GM18519 (cell line): ENCODE data around the gene AP3B2.
"Not testable (repeated sequence)": the region's sequence is repeated elsewhere in the genome, so short reads cannot be mapped to it uniquely, and the experiment has no call there.

Experiments used
- ATAC-seq: cut with Tn5 transposase; IDR thresholded peaks from one replicate; pipeline ENCODE4 v1.9.1; 2021; ENCODE audit warnings: mild to moderate bottlenecking, moderate library complexity; ENCODE audit not compliant: unreplicated experiment, low FRiP score

Gene AP3B2, protein sequence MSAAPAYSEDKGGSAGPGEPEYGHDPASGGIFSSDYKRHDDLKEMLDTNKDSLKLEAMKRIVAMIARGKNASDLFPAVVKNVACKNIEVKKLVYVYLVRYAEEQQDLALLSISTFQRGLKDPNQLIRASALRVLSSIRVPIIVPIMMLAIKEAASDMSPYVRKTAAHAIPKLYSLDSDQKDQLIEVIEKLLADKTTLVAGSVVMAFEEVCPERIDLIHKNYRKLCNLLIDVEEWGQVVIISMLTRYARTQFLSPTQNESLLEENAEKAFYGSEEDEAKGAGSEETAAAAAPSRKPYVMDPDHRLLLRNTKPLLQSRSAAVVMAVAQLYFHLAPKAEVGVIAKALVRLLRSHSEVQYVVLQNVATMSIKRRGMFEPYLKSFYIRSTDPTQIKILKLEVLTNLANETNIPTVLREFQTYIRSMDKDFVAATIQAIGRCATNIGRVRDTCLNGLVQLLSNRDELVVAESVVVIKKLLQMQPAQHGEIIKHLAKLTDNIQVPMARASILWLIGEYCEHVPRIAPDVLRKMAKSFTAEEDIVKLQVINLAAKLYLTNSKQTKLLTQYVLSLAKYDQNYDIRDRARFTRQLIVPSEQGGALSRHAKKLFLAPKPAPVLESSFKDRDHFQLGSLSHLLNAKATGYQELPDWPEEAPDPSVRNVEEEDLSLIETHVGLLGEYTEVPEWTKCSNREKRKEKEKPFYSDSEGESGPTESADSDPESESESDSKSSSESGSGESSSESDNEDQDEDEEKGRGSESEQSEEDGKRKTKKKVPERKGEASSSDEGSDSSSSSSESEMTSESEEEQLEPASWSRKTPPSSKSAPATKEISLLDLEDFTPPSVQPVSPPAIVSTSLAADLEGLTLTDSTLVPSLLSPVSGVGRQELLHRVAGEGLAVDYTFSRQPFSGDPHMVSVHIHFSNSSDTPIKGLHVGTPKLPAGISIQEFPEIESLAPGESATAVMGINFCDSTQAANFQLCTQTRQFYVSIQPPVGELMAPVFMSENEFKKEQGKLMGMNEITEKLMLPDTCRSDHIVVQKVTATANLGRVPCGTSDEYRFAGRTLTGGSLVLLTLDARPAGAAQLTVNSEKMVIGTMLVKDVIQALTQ

DNA sequence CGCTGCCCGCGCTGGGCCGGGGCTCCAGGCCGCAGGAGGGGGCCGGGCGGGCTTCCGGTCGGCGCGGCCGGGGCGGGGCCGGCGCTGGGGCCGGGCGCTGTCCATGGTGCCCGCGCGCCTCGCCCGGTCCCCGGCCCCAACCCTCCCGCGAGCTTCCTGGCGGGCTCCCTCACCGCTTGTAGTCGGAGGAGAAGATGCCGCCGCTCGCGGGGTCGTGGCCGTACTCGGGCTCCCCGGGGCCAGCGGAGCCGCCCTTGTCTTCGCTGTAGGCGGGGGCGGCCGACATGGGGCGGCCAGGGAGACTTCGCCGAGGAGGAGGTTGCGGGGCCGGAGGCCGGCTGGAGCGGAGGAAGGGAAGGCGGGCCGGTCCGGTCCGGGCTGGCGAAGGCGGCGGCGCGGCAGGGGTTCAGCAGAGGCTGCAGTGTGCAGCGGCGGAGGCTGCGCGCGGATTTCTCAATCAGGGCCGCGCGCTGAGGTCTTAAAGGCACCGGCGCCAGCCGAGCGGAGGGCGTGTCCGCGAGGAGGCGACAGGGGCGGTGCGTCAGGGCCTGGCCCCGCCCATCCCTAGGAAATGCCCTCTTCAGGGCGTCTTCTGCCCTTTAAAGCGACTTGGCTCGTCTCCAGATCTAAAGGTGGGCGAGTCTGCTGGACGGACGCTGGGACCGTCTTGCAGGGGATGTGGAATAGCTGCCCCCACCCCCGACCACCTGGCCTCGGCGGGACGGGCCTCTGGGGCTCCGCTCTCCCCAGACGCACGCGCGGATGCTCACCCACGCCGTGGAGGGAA, at the start of gene AP3B2:
TSS of gene AP3B2 (minus strand) at position 455 of the 787 bp plus-strand sequence. CDS start at position 286, 169 bp downstream.
- ATAC-seq: peak; percentile 84

DNA sequence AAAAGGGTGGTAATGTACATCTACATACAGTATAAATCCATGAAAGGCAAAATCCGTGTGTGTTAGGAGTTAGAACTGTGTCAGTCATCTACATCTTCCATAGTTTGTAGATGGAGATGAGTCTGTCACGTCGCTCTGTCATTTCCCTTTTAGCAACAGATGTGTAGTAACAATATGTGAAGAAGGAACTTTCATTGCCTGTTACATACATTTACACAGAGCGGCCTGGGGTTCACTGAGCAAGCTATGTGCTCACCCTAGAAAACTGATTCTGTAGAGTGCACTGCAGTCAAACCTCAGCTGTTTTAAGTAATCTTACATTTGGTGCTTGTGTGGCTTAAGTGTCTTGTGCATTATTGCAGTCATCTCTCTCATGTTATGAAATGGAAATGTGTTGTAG, 41.6 kb upstream of the AP3B2 start:
- no peak for ATAC-seq

DNA sequence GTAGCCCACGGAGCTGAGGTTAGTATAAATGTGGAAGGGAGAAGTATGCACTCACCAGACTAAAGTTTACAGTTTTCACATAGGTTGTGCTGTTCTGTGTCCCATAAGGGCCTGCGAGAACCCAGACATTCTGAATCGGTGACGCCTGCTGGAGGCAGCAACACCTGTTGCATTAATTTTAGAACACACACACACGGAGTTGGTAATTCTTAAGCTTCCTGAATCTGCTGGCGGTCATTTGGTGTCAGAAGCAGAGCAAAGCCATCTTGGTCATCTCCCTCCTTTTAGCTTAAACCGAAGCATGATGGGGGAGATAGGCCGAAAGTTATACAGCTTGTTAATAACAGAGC, 41.1 kb upstream of the AP3B2 start:
- ATAC-seq: peak; percentile 16

DNA sequence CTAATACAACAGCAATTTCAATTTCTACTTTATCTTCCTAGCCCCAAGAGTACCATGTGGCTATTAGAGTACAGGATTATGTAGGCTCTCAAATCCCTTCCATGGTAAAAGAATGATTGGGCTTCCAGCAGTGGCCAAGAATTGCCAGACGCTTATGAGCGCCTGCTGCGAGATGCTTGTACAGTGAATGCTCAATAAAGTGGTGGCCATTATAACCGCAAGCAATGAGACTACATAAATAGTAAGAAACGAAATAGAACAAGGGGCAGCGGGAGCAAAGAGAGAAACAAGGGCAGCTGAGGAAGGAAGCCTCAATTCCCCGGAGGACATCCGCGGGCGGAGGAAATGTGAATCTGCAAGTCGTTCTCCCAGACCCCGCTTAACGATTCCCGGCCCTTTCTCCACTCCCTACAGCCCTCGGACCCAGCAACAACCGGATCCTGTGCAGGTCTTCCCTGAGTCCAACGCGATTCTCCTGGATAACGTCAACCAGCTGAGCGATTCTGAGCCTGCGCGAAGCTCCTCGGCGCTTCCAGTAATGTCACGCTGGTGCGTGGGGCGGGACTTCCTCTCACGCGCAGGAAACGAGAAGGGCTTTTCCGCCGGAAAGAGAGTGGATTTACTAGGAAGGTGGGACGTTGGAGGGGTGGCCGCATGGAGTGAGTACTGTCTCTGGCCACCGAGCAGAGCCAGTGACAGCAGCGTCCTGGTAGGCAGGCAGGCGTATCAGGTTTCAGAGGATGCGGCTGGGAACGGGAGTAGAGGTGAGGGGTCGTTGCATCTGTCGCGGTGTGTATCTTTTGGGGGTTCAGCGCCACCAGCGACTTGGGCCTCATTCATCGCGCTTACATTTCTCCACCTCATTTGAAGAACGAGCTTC, 40.5 kb upstream of the AP3B2 start:
- ATAC-seq: peak; percentile 79

DNA sequence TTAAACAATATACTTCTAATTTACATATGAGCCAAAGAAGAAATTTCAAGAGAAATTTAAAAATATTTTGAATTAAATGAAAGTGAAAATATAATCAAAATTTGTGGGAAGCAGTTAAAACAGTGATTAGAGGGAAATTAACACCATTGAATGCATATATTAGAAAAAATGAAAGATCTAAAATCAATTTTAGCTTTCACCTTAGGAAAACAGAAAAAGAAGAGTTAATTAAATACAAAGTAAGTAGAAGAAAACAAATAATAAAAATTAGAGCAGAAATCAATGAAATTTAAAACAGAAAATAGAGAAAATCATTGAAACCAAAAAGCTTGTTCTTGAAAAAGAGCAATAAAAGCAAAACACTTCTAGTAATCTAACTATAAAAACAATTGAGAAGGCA, 38.6 kb upstream of the AP3B2 start:
- no peak for ATAC-seq

DNA sequence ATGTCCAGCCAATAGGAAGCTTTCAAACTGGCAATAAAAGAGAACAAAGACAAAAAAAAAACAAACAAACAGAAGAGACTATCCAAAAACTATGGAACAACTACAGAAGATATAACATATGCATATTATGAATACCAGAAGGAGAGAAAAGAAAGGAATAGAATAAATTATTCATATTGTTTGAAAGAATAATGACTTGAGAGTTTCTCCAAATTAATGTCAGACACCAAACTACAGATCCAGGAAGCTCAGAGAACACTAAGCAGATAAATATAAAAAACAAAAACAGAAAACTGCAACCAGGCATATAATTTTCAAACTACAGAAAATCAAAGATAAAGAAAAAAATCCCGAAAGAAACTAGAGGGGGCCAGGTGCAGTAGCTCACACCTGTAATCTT, 34.1 kb upstream of the AP3B2 start:
- ATAC-seq: no peak

DNA sequence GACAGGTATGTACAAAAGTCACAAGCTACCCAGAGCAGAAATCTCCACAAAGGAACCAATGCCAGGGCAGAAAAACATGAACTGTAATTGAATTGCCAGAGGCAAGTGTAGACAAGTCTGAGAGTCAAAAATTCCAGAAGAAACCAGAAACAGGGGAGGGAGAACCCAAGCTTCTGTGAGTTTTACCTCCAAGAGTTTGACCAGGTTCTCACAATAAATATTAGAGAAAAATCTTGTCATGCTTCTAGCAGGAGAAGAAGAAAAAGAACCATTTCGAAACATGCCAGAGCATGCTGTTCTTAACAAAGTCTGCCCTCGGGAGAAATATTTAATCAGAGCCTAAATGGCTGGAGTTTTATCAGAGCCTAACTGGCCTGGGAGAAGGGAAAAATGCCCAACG, 32.5 kb upstream of the AP3B2 start:
- no peak for ATAC-seq

DNA sequence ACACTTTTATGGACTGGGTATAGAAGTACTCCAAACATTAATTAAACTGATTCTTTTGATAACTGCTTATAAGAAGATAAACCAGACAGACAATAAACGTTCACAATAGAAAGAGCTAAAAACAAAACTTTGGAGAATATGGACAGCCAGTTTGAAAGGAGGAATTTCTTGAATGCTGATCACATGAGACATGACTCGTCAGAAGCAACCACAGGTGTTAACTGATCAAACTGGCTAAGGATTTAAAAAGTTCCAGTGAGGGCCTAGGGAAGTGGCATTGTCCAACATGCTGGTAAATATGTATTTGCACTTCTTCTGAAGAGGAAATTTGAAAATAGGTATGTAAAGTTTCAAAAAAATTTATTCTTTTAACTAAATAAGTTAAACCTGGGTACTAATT, 29.4 kb upstream of the AP3B2 start:
- ATAC-seq: no peak

DNA sequence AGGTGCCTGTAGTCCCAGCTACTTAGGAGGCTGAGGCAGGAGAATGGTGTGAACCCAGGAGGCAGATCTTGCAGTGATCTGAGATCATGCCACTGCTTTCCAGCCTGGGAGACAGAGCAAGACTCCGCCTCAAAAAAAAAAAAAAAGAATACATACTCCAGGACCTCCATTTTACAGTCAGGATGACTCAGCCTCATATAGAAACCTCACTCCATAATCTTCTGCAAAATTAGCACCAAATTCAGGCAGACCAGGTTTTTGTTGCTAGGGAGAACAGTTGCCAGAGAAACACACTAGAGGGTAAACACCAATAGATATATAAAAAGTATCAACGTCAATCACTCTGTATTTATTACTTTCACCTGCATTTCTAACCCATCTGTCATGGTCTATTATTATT, 28.3 kb upstream of the AP3B2 start:
- no peak for ATAC-seq

DNA sequence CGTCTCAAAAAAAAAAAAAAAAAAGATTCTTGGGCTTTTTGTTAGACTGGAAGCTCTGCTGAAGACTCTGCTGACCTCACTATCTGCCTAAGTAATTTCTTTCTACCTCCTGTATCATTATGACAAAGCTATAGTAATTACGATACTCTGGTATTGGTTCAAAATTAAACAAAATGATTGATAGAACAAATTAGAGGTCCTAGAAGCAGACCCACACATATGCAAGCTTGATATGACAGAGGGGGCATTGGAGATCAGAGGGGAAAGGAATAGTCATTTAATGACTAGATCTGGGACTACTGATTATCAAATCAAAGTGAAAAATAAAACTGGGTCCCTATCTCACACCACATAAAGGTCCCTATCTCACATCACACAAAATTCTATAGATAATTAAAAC, 21.9 kb upstream of the AP3B2 start:
- no peak for ATAC-seq

DNA sequence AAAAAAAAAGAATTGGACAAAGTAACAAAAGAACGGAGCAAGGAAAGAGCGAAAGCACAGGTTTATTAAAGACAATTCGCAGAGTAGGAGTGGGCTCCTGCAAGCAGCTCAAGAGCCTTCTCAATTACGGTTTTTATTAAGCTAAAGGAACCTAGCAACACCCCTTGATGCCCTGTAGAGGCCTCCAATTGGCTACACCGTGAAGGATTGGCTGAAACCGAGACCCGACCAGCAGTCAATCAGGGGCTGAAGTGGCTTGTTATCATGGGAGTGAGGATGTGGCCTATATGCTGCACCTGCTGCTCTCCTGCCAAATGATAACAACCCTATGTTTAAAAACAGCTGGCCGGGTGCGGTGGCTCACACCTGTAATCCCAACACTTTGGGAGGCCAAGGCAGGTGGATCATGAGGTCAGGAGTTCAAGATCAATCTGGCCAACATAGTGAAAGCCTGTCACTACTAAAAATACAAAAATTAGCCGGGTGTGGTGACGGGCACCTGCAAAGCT, 20.4 kb upstream of the AP3B2 start:
- ATAC-seq: no peak

DNA sequence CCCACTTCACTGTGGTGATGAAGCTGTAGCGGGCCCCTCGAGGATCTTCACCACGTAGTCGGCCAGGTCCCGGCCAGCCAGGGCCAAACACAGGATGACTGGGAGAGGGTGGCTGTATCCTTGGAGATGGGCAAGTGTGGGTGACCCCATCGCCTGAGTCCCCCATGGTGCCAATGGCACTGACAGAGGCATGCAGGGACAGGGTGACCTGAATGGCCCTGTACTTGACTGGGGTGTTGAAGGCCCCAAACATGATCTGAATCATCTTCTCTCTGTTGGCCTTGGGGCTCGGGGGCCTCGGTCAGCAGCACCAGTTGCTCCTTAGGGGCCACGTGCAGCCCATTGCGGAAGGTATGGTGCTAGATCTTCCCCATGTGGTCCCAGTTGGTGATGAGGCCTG, 17.1 kb upstream of the AP3B2 start:
- ATAC-seq: no peak

DNA sequence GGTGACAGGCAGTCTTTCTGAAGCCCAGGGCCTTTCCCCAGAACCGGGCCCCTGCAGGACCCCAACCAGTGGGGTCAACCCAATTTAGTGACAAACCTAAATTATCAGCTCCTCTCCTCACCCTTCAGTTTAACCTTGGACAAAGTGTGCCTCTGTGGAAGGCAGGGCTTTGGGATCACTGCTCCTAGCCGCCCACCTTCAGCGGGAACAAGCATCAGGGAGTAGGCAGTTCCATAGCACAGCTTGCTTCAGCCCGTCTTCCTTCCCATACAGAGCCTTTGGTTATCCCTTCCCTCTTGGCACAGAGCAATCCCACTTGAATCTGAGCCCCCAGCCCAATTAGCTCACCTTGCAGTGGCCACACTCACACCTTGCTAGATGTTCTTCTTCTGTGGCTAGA, 5.3 kb upstream of the AP3B2 start:
- no peak for ATAC-seq

DNA sequence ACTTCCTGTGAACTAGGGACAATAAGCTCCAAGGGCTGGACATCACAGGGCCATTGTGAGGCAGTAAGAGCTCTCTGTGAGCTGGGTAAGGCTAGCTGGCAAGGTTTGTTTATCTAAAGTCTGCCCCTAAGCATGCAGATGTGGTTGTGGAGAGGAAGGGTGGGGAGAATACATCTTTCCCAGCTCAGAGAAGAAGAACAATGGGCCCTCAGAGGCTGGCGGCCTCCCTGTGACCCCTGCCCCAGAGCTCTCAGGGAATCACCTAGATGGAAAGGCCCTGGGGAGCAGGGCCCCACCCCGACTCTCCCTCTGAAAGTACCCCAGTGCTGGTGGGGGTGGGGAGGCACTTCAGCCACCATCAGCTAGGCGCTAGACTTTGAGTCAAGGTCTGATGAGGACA, 4.3 kb upstream of the AP3B2 start:
- ATAC-seq: no peak

DNA sequence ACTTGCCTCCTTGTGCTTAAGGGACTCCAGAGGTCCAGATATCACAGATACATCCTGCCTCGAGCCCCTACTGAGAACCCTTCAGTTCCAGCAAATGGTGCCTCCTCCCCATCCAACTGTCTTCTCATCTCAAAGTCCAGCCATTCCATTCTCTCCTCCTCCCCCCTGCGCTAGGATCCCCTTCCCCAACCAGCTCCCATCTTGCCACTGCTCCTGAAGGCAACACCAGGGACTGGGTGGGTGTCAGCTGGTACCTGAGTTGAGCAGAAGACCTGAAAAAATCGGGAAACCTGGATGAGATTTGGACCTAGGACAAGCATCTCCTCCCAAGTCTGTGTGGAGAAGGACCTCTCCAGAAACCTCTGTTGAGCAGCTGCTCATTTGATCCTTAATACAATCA, 2.4 kb upstream of the AP3B2 start:
- ATAC-seq: no peak

DNA sequence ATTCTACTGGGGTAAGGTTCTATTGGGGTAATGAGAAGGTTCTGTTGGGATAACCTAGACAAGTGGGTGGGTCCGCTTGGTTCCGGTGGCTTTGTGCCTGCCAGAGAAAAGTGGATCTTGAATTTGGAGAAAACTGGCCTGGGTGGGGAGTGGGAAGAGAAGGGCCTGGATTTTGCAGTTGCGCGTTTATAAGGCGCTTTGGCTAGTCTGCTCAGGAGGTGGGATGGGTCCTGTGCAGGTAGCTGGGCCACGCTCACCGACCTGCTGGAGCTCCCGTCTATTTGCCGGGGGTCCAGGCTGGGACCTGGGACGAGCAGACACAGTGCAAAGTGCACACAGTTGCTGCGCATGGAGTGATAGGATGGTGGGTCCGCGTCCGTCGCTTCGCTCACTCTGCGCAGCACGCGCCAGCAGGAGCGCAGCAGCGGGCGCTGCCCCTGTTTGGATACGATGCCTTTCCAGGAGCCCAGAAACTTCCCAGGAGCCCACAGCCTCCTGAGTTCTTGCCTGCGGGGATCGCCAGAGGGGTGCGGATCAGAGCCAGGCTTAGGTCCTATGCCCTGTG, 1.3 kb upstream of the AP3B2 start:
- ATAC-seq: no peak

DNA sequence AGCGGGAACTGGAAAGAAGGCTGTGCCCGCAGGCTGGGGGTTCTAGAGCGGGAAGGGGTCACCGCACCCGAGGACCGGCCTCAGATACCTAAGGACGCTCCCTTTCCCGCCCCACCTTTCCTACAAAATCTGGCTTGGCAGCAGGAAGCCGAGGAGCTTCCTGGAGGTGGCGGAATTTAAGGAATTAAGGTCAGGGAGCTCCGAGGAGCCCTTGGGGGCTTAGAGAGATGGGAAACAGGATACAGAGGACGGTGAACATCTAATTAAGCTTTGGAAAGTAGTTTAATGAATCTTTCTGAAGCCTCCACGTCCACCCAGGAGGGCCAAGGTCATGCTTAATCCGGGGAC, 507 bp upstream of the AP3B2 start:
- no peak for ATAC-seq

DNA sequence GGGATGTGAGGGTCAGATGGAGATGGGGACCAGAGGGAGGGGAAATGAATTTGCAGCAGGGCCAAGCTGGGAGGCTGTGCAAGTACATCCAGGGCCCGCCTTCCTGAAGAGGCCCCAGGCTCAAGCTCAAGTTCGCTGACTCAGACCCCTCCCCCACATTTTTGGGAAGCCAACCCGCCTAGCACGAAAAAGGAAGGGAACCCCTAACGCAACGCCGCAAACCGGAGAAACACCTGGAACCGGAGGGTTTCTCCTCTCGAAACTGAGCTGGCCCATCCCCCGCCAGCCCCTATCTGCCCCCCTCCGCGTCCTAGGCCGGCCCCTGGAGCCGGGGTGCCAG, 624 bp downstream of the AP3B2 start:
- no peak for ATAC-seq

DNA sequence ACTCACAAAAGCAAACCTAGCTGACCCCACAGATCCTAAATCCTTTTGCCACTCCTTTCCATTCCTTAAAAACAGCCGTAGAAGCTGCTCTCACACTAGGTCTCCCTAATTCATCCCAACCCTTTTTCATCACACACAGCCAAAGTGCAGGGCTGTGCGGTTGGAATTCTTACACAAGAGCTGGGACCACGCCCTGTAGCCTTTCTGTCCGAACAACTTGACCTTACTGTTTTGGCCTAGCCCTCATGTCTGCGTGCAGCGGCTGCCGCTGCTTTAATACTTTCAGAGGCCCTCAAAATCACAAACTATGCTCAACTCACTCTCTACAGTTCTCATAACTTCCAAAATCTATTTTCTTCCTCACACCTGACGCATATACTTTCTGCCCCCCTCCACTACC, 3.8 kb downstream of the AP3B2 start:
- ATAC-seq: not testable (repeated sequence)
